SK-N-SH (cell line): Measurements from ENCODE around the gene SRGAP2B.
"Not testable (repeated sequence)": the region's sequence is repeated elsewhere in the genome, so short reads cannot be mapped to it uniquely, and the experiment has no call there.

Experiments used
- EZH2phosphoT487 ChIP-seq: fragments of 200-600 bp; sonication (generic); IDR thresholded peaks from 2 replicates; pipeline ENCODE4 v1.6.1; 2017; ENCODE audit warnings: low read depth, mixed run types, mild to moderate bottlenecking, antibody characterized with exemption, moderate library complexity, borderline replicate concordance
- MAX ChIP-seq: IDR thresholded peaks from 2 replicates; pipeline ENCODE4 v1.4.0; 2012; ENCODE audit warnings: low read depth
- POLR2AphosphoS5 ChIP-seq: IDR thresholded peaks from 2 replicates; pipeline ENCODE4 v1.6.1; 2012; ENCODE audit warnings: low read depth, low read length
- RCOR1 ChIP-seq: fragments of 150-350 bp; IDR thresholded peaks from 2 replicates; pipeline ENCODE4 v1.6.1; 2017; ENCODE audit warnings: antibody characterized with exemption, low read length
- SIN3A ChIP-seq: IDR thresholded peaks from 2 replicates; pipeline ENCODE4 v1.6.1; 2012; ENCODE audit warnings: low read depth, mild to moderate bottlenecking, low read length, moderate library complexity, borderline replicate concordance
- SMC3 ChIP-seq: IDR thresholded peaks from 2 replicates; pipeline ENCODE4 v1.6.1; 2012; ENCODE audit warnings: low read depth, low read length, improper control_type of control experiment
- TAF1 ChIP-seq: IDR thresholded peaks from 2 replicates; pipeline ENCODE4 v1.6.1; 2012; ENCODE audit warnings: low read depth, mild to moderate bottlenecking, low read length, moderate library complexity, borderline replicate concordance
- USF2 ChIP-seq: fragments of 150-350 bp; IDR thresholded peaks from 2 replicates; pipeline ENCODE4 v1.6.1; 2017; ENCODE audit warnings: antibody characterized with exemption, low read length, low read depth, borderline replicate concordance
- TF ChIP-seq, protein P1 (sequence below): fragments of 200-600 bp; sonication (generic); IDR thresholded peaks from 2 replicates; pipeline ENCODE4 v1.6.1; 2017; ENCODE audit warnings: antibody characterized with exemption, mild to moderate bottlenecking, moderate library complexity

DNA sequence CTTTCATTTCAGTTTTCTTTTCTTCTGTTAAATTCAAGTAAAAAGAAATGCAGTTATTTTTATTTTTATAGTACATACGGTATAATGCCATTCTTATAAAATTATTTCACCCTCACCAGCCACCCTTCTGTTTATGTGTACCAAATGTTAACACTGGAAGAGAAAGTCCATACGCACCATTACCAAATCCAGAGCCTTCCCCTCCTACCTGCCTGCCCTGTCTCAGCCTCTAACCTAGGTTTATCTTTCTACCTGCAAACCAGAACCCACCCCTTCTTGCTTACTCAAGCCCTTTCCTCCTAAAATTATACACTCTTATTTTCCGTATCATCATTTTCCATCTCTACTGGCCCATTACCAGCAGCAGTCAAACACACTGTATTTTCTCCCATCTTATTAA lies 84.5 kb downstream of the SRGAP2B start:
- TF ChIP-seq, protein P1, sequence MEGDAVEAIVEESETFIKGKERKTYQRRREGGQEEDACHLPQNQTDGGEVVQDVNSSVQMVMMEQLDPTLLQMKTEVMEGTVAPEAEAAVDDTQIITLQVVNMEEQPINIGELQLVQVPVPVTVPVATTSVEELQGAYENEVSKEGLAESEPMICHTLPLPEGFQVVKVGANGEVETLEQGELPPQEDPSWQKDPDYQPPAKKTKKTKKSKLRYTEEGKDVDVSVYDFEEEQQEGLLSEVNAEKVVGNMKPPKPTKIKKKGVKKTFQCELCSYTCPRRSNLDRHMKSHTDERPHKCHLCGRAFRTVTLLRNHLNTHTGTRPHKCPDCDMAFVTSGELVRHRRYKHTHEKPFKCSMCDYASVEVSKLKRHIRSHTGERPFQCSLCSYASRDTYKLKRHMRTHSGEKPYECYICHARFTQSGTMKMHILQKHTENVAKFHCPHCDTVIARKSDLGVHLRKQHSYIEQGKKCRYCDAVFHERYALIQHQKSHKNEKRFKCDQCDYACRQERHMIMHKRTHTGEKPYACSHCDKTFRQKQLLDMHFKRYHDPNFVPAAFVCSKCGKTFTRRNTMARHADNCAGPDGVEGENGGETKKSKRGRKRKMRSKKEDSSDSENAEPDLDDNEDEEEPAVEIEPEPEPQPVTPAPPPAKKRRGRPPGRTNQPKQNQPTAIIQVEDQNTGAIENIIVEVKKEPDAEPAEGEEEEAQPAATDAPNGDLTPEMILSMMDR = not testable (repeated sequence)
- not testable (repeated sequence) for TF ChIP-seq POLR2AphosphoS5, EZH2phosphoT487, TAF1, MAX, USF2, SMC3, RCOR1, SIN3A
